ENCODE measurements around the gene AFMID.

AFMID gene

DNA sequence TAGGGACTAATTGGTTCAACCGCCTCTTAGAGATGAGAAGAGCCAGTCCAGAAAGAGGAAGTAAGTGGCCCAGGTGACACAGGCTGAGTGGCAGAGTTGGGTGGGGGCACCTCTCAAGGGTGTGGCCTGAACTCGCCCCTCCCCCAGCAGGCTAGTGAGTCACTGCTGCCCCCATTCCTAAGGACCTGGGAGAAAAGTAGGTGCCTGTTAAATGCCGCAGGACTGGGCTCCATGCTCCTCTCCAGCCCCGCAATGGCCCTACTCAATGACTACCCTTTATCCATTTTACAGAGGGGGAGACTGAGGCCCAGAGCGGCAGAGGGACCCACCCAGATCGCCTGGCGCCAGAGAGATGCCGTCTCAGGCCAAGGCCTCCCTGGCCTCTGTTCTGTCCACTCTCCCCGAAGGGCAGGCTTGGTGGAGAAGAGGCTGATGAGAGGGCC is 52.3 kb downstream of the AFMID start:
- no peak overlapping the region for H3K4me3 ChIP-seq
- DNase-seq (ENCODE audit: low spot score in 2 of 2): no peak
- in situ Hi-C loops (cut with MboI; ENCODE audit: low sequenced_read_pairs): no loop called here
- no peaks in the 10 kb centered on the region for H3K9me3 ChIP-seq
- no peaks in the 10 kb centered on the region for H3K27me3 ChIP-seq (ENCODE audit: low read depth)
- H3K36me3 ChIP-seq (replicated peaks): no peaks in the 10 kb centered on the region
- H3K4me1 ChIP-seq: no peaks in the 10 kb centered on the region

DNA sequence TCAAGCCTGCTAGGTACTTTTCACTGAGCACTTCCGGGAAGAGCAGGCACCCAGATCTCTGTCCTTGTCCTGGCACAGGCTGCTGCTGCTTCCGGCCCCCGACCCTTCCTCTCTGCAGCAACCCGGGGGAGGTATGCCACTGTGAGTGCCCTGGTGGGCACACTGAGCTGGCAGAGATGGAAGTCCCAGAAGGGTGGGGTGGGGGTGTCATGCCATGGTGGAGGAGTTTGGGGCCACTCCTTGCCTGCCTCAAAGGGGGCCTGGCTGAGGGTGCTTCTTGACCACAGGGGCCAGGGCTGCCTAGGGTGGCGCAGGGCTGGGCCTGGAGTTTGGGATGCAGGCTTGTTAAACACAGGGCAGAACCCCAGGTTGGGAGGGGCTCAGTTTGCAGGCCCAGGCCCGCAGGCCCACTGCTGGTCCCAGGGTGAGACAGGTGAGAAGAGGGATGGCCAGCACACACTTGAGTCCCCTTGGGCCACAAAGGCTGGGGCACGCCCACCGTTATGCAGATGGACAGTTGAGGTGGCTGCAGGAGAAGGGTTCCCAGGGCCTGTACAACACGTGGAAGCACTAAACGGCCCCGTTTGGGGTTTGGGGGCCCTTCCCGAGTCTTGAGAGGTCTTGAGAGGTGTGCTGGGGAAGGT is 53.0 kb downstream of the AFMID start:
- H3K9me3 ChIP-seq: no peaks in the 10 kb centered on the region
- H3K4me3 ChIP-seq: no peak overlapping the region
- no peaks in the 10 kb centered on the region for H3K4me1 ChIP-seq
- H3K27me3 ChIP-seq (ENCODE audit: low read depth): no peaks in the 10 kb centered on the region
- DNase-seq (ENCODE audit: low spot score in 2 of 2): no peak
- H3K36me3 ChIP-seq (replicated peaks): no peaks in the 10 kb centered on the region
- in situ Hi-C loops (cut with MboI; ENCODE audit: low sequenced_read_pairs): no loop called here

DNA sequence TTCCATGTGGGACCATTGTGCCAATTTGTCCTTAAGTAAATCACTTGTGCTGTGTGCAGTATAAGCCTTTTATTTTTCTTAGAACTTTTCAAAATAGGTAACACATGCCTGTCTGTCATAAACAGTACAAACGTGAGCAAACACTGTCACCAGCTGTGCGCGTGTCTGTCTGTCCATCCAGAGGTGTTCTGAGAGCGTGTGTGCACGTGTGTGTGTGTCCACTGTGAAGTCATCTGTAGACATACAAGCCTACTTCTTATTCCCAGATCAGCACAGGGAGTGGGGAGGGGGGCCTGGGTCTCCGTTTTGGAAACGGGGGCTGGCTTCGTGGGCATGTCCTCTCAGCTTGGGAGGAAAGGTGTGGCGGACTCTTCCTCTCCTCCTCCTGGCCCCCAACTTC is 53.7 kb downstream of the AFMID start:
- no peaks in the 10 kb centered on the region for H3K4me1 ChIP-seq
- H3K9me3 ChIP-seq: no peaks in the 10 kb centered on the region
- no peak overlapping the region for H3K4me3 ChIP-seq
- no peaks in the 10 kb centered on the region for H3K36me3 ChIP-seq (replicated peaks)
- H3K27me3 ChIP-seq (ENCODE audit: low read depth): no peaks in the 10 kb centered on the region
- in situ Hi-C loops (cut with MboI; ENCODE audit: low sequenced_read_pairs): no loop called here
- DNase-seq (ENCODE audit: low spot score in 2 of 2): no peak

DNA sequence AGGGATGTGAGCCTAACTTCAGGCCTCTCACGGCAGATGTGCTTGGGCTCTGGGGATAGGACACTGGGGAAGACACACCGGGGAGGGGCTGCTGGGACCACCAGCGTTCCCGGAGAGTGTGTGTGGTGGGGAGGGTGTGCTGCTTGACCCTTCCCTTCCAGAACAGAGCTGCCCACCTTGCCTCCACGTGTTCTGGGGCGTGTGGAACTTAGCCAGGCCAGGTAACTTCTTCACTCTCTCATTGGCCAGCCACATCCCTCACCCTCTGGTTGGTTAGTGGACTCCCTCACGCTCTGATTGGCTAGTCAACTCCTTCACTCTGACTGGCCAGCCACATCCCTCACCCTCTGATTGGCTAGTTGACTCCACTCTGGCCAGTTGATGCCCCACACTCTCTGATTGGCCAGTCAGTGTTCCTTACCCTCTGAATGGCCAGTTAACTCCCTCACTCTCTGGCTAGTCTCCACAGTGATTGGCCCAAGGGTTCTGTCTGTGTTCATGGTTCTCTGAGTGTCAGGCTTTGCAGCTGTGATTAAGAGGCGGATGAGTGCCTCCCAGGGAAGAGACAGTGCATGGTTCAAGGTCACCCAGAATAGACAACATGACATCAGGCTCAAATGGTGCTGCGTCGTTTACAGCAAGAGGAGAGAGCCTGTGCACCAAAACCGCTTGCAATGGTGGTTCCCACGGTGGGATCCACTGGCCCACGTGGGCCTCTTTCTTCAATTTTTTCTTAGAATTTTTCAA is 54.3 kb downstream of the AFMID start:
- no peaks in the 10 kb centered on the region for H3K36me3 ChIP-seq (replicated peaks)
- H3K4me3 ChIP-seq: no peak overlapping the region
- in situ Hi-C loops (cut with MboI; ENCODE audit: low sequenced_read_pairs): no loop called here
- H3K4me1 ChIP-seq: no peaks in the 10 kb centered on the region
- H3K9me3 ChIP-seq: no peaks in the 10 kb centered on the region
- no peaks in the 10 kb centered on the region for H3K27me3 ChIP-seq (ENCODE audit: low read depth)
- DNase-seq (ENCODE audit: low spot score in 2 of 2): peak; percentile 22 to 64

DNA sequence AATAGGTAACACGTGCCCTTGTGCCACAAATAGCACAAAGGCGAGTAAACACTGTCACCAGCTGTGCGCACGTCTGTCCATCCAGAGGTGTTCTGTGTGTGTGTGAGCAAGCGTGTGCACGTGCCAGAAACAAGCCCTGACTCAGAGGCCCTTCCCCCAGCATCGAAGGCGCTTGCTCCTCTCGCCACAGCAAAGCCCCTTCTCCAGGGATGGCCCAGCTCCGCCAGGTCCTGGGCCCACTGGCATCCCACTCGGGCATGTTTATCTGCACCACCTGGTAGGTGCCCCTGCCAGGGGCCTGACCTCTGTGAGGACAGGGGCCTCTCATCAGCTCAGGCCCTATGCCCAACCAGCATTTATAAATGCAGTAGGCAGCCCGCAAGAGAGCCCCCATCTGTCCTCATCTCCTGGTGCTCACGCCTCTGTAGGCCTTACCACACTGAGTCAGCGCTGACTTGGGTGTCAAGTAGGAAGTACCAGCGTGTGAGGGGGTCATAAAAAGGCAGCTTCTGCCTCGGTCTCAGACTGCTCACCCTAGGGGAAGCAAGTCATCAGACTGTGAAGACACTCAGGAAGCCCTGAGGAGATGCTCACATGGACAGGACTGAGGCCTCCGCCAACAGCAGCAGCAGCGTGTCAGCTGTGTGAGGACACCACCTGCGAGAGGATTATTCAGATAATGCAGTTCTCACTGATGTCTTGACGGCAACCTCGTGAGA is 55.0 kb downstream of the AFMID start:
- H3K27me3 ChIP-seq (ENCODE audit: low read depth): no peaks in the 10 kb centered on the region
- no peaks in the 10 kb centered on the region for H3K36me3 ChIP-seq (replicated peaks)
- H3K4me3 ChIP-seq: no peak overlapping the region
- in situ Hi-C loops (cut with MboI; ENCODE audit: low sequenced_read_pairs): no loop called here
- H3K4me1 ChIP-seq: no peaks in the 10 kb centered on the region
- no peaks in the 10 kb centered on the region for H3K9me3 ChIP-seq
- no peak for DNase-seq (ENCODE audit: low spot score in 2 of 2)

DNA sequence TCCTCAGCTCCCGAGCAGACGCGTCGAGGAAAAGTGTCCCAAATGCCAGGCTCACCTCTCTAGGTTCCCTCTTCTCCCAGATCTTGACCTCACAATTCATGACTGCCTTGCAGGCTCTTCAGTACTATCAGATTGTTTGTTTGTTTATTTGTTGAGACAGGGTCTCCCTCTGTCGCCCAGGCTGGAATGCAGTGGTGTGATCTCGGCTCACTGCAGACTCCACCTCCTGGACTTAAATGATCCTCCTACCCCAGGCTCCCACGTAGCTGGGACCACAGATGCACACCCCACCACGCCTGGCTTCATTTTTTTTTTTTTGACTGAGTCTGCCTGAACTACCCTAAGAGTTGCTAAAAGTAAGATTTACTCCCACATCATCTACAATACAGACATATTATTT is 60.1 kb downstream of the AFMID start:
- Histone ChIP-seq H3K36me3 (replicated peaks) (no peaks in the 10 kb centered on the region), H3K9me3 (no peaks in the 10 kb centered on the region), H3K27me3 (ENCODE audit: low read depth) (no peaks in the 10 kb centered on the region), H3K4me1 (no peaks in the 10 kb centered on the region), H3K4me3 (no peak overlapping the region)
- in situ Hi-C loops (cut with MboI; ENCODE audit: low sequenced_read_pairs): no loop called here
- DNase-seq (ENCODE audit: low spot score in 2 of 2): no peak

DNA sequence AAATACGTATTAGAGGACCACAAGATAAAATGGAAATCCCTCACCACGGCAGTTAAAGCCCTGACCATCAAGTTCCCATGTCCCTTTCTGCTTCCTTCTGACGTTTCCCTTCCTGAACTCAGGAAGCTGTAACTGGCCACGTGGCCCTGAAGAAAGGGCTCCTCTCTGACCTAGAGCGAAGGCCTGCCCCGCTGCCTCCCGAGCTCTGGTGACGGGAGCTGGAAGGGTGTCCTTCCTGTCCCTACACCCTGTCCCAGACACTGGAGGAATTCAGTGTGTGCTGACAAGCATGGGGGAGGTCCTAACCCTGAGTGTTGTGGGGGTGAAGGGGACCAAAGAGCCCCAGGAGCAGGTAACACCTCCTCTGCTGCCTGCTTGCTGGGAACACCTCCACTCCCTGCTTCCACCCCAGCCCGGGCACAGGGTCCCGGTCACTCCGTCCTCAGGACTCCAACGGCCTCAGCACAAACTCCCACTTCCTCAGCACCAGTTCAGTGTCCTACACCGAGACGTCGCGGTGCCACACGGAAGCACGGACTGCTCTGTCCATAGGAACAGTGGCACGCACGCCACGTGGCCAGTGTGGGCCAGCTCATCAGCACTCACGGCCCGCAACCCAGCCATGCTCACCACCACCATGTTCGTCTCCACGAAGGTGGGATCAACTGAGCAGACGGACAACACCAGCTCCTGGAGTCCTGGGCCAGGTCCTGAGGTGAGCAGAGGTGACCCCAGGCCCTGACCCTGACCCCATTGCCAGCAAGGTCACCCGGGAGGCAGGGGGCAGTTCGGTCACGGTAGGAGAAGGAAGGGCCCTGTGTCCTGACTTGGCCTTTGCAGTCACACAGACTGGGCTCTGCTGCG is 61.1 kb downstream of the AFMID start:
- Histone ChIP-seq H3K36me3 (replicated peaks) (no peaks in the 10 kb centered on the region), H3K4me1 (no peaks in the 10 kb centered on the region), H3K9me3 (no peaks in the 10 kb centered on the region), H3K27me3 (ENCODE audit: low read depth) (no peaks in the 10 kb centered on the region), H3K4me3 (no peak overlapping the region)
- DNase-seq (ENCODE audit: low spot score in 2 of 2): no peak
- in situ Hi-C loops (cut with MboI; ENCODE audit: low sequenced_read_pairs): no loop called here

DNA sequence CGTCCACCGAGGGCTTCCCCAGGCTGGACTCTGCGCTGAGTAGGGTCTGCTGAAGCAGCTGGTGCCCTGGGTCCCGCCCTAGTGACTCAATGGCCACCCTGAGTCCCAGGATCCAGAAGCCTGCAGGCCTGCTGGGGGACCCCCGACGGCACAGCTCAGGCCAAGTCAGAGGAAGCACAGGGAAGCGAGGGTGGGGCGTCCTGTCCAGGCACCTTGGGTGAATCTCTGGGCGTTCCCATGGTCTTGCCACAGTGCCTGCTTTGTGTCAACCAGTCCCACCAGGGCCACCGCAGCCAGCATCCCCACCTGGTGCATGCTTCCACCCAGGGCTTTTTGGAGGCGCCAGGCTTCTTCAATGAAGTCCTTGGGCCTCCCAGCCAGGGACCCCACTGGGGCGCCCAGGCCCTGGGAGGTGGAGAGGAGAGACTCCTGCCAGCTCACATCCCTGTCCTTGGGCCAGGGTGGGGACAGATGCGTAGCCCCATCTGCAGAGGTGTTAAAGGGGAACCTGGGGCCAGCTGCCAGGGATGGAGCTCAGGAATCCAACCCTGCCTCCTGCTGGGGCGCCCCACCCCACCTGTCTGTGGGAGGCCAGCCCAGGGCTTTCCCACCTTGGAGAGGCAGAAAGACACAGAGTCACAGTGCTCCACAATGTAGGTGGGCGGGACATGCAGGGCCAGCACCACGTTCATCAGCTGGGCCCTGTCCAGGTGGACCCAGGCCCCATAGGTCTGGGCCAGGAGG is 62.1 kb downstream of the AFMID start:
- H3K4me1 ChIP-seq: no peaks in the 10 kb centered on the region
- H3K4me3 ChIP-seq: no peak overlapping the region
- no peaks in the 10 kb centered on the region for H3K36me3 ChIP-seq (replicated peaks)
- H3K9me3 ChIP-seq: no peaks in the 10 kb centered on the region
- no peaks in the 10 kb centered on the region for H3K27me3 ChIP-seq (ENCODE audit: low read depth)
- DNase-seq (ENCODE audit: low spot score in 2 of 2): no peak
- in situ Hi-C loops (cut with MboI; ENCODE audit: low sequenced_read_pairs): no loop called here

DNA sequence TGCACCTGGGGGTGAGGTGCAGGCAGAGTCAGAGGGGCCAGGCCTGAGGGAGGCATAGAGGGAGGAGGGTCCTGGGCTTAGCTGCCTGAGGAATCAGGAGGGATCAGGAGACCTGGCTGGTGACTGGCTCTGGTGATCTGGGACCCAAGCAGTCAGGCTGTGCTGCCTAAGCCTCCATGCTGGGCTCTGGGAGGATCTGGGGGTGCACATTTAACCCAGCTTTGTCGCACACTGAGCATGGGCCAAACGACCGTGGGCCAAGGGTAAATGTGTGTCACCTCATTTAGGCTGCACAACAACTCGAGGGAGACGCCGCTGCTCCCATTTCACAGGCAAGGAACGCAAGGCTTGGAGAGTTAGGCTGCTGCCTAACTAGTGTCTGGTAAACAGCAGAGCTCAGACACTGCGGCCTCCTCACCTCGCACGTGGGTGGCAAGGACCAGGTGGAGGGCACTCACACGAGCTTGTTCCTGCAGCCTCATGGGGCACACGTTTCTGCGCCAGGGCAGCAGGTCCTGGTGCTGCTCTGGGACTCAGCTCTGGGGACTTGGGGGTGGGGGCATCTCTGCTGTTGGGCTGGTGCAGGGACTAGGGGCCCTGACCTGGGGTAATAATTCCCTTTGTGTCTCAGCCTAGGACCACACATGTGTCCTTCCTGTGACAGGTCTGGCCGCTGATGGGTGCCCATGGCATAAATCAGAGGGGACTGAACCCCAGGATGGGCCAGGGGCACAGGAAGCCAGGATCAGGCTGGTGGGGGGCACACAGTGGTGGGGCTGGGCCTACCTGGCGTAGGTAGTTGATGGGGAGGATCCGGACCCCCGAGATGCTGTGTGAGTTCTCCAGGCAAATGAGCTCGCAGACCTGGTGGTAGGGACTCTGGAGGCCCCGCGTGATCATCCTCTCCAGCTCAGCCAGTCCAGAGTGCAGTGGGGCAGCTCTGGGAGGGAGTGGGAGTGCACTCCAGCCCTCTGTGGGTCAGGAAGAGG is 63.0 kb downstream of the AFMID start:
- H3K4me1 ChIP-seq: no peaks in the 10 kb centered on the region
- in situ Hi-C loops (cut with MboI; ENCODE audit: low sequenced_read_pairs): no loop called here

DNA sequence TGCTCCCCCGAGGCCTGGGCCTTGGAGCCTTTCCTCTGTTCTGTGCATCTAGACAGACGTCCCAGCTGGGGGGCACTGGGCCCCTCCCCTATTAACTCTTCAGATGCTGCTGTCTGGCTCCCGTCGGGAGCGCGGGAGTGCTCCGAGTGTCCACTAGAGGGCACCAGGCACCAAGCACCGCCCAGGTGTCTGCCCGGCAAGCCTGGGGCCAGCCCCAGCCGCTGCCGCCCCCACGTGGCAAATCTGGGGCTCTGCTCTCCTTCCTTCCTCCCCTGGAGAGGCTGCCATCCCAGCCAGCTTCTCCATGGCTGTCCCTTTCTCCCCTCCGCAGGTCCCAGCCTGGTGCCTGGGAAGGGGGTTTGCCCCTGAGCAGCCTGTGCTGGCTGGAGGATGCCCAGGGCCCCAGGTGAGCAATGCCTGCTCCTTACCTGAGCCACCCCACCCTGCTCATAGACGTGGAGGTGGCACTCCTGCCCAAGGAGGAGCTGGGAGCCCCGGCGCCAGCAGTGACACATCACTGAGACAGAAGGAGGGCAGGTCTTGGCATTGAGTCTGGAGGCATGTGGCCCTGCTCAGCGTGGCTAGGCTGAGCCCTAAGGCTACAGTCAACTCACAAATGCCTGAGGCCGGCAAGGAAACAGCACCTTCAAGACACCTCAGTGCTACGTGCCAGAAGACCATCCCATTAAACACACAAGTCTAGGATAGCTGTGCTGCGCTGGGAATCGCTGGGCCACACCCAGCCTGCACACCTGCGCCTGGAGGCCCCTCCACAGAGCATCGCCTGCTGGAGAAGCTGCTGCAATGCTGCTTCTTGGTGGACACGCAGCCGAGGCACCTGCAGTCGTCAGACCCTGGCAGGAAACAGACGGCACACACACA is 64.0 kb downstream of the AFMID start:
- in situ Hi-C loops (cut with MboI; ENCODE audit: low sequenced_read_pairs): no loop called here

More for the DNA sequence above, 63.0 kb downstream of the AFMID start:
- H3K9me3 ChIP-seq: no peaks in the 10 kb centered on the region
- H3K27me3 ChIP-seq (ENCODE audit: low read depth): no peaks in the 10 kb centered on the region
- H3K36me3 ChIP-seq (replicated peaks): no peaks in the 10 kb centered on the region
- DNase-seq (ENCODE audit: low spot score in 2 of 2): no peak
- no peak overlapping the region for H3K4me3 ChIP-seq

DNA sequence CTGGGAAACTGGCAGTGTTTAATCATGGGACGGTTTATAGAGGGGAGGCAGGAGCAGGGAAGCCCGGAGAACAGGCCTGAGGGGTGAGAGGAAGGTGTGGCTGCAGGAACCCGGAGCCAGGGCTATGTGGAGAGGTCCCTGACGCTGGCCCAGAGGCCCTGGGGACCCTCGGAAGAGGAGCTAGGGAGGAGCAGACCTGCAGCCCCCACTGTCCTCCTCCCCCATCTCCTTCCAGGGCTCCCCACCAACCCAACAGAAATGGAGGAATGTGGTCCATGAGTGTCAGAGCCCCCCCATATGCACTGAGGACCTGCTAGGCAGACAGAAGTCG is 64.6 kb downstream of the AFMID start:
- no peaks in the 10 kb centered on the region for H3K4me1 ChIP-seq

More for the DNA sequence above, 64.0 kb downstream of the AFMID start:
- Histone ChIP-seq H3K4me3 (no peak overlapping the region), H3K4me1 (no peaks in the 10 kb centered on the region), H3K36me3 (replicated peaks) (no peaks in the 10 kb centered on the region), H3K27me3 (ENCODE audit: low read depth) (no peaks in the 10 kb centered on the region), H3K9me3 (no peaks in the 10 kb centered on the region)
- peak; percentile 79 to 92 for DNase-seq (ENCODE audit: low spot score in 2 of 2)

More for the DNA sequence above, 64.6 kb downstream of the AFMID start:
- in situ Hi-C loops (cut with MboI; ENCODE audit: low sequenced_read_pairs): no loop called here
- no peak for DNase-seq (ENCODE audit: low spot score in 2 of 2)
- no peaks in the 10 kb centered on the region for H3K36me3 ChIP-seq (replicated peaks)
- H3K27me3 ChIP-seq (ENCODE audit: low read depth): no peaks in the 10 kb centered on the region
- H3K4me3 ChIP-seq: no peak overlapping the region
- no peaks in the 10 kb centered on the region for H3K9me3 ChIP-seq

All from HAP-1 (cell line).